SH-SY5Y (cell line): ENCODE results near the gene ADAT3.

Experiments
- GATA2 ChIP-seq: IDR thresholded peaks from 2 replicates; pipeline ENCODE4 v1.6.1; 2011; ENCODE audit warnings: mild to moderate bottlenecking, low read depth, low read length
- GATA3 ChIP-seq: IDR thresholded peaks from 2 replicates; pipeline ENCODE4 v1.6.1; 2011; ENCODE audit warnings: low read depth, mild to moderate bottlenecking, low read length, moderate library complexity

- TF ChIP-seq GATA2 (no peak), GATA3 (no peak)
Observed at GRCh38 chr19:1911995-1912394, 6.8 kb downstream of the ADAT3 start.
